D341Med (cell line): ENCODE results near the gene GVQW3.
"Not testable (repeated sequence)": the region's sequence is repeated elsewhere in the genome, so short reads cannot be mapped to it uniquely, and the experiment has no call there.

Experiments
- DNase-seq: peaks from one replicate; pipeline ENCODE4 v3.0.0; 2012; ENCODE audit warnings: low spot score

The GVQW3 gene

DNA sequence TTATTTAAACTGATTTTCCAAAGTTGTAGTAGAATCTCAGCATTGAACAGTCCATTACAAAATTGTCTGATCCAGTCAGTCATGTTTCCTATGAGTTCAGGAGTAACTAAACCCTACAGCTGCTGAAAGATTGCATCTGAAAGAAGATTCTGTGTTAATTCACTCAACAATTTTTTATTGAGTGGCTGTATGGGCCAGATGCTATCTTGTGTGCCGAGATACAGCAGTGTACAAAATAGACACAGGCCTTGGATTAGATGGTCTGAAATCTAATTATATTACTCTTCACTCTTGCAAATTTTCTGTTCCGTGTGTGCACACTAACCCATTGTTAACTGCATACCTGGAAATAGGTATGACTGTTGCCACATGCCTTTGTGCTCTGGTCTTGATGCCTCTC lies 7.3 kb downstream of the GVQW3 start:
- DNase-seq: no peak

DNA sequence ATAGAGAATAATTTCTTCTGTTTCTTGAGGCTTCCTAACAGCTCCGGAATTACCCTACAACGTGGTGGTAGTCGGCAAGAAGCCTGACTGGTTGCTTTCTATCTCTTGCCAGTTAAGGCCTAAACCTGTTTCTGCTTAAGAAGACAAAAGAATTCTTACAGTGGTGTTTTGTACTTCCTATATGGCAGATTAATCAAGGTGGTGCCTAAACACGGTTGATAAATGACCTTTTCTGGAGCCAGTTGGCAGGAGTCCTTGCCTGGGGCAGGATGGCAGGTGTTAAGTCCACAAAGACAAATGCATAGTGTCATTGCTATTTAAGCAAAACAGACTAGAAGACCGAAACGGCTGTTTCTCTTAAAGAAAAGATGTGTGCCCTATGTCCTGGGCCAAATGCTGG lies 9.9 kb downstream of the GVQW3 start:
- DNase-seq: no peak

DNA sequence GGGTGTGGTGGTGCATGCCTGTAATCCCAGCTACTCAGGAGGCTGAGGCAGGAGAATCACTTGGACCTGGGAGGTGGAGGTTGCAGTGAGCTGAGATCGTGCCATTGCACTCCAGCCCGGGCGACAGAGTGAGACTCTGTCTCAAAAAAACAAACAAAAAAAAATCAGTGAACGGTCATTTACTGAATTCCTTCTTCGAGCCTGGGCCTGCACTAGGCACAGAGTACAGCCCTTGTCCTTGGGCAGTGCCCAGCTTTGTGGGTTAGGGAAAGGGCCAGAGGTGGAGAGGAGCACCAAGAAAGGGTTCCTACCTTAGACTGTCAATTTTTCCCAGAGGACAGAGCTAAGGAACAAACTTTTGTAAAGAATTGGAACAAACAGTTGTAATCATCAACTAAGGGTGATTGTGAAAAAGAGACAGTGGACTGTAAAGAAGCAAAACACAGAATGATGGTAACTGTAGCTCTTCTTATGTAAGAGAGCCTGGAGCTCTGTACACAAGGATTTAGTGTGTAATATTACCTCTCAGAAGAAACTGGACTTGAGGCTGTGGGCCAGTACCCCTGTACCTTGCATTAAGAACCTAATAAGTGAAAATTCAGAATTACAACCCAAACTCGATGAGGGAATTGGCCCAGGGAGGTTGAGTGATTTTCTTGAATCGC lies 10.8 kb downstream of the GVQW3 start:
- no peak for DNase-seq

- no peak for DNase-seq
These were observed 11.7 kb downstream of the GVQW3 start for GRCh38 chr11:76392870-76393269.

- no peak for DNase-seq
These were observed 13.3 kb downstream of the GVQW3 start for GRCh38 chr11:76394411-76394810.

- no peak for DNase-seq
These were observed 14.2 kb downstream of the GVQW3 start for GRCh38 chr11:76395296-76395695.

- DNase-seq: no peak
These were observed 16.3 kb downstream of the GVQW3 start for GRCh38 chr11:76397383-76397782.

DNA sequence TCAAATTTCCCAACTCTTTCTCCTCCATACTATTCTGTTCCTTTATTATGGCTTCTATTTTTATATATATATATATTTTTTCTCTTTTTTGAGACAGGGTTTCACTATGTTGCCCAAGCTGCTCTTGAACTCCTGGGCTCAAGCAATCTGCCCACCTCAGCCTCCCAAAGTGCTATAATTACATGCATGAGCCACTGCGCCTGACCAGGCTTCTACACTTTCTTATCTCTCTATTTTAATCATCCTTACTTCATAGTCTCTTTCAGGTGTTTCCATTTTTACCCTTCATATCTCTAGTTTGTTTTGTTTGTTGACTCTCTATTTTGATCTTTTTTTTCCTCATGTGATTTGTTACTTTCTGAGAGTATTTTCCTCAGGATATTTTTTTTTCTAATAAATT lies 19.8 kb downstream of the GVQW3 start:
- DNase-seq: no peak

- DNase-seq: not testable (repeated sequence)
These were observed 20.4 kb downstream of the GVQW3 start for GRCh38 chr11:76401484-76401883.

GRCh38 chr11:76406359-76406758 lies 25.2 kb downstream of the GVQW3 start:
- DNase-seq: no peak

DNA sequence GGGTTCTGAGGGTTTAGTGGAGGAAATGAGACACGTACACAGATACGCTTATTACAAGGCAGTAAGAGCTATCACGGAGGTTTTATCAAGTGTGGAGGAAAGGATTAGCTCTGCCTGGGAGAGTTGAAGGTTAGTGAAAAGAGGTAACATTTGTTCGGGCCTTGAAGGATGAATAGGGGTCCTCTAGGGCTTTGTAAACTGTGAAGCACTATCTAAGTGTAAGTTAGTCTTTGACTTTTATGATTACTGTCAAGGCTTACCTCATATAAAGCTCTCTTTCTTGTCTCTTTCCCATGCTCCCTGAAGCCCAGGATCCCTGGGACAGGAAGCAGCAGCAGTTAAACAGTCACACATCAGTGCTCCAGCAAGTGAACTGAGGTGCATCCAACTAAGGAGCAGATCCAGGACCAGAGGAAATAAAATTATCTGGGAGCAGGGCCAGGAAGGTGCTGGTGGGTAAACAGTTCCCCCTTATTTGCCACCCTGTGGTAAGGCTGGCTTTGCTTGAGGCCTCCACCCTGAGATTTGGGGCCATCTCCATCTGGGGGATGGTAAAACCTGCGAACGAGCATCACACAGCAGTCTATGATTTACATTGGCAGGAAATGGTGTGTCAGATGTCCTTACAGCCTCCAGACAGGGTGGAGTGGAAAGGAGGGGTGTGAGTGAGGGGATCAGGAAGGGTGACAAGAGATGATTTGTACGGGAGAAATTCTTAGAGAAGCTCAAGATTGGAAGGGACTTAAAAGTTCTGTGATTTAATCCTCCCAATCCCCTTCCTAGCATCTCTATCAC lies 27.2 kb downstream of the GVQW3 start:
- DNase-seq: no peak

- no peak for DNase-seq
These were observed 29.8 kb downstream of the GVQW3 start for GRCh38 chr11:76410851-76411357.

GRCh38 chr11:76415073-76415472 lies 34.0 kb downstream of the GVQW3 start:
- DNase-seq: no peak

- DNase-seq: peak; percentile 57
These were observed 38.8 kb downstream of the GVQW3 start for GRCh38 chr11:76419896-76420295.

- no peak for DNase-seq
These were observed 43.3 kb downstream of the GVQW3 start for GRCh38 chr11:76424379-76424778.

DNA sequence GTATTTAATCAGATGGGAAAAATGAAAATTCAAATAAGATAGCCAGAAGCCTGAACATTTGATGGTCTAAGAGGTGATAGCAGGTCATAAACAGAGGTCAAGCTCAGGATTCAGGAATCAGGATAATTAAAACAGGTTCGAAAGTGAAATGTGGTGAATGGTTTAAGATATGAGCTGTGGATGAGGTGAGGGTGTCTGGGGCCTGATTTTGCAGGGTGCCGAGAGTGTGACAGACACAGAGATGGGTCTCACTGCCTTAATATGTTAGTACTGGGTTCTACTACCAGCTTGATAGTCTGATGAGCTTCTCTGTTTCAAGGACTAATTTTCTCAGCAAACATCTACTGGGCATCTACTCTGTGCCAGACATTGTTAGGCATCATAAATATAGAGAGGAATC lies 43.8 kb downstream of the GVQW3 start:
- no peak for DNase-seq

DNA sequence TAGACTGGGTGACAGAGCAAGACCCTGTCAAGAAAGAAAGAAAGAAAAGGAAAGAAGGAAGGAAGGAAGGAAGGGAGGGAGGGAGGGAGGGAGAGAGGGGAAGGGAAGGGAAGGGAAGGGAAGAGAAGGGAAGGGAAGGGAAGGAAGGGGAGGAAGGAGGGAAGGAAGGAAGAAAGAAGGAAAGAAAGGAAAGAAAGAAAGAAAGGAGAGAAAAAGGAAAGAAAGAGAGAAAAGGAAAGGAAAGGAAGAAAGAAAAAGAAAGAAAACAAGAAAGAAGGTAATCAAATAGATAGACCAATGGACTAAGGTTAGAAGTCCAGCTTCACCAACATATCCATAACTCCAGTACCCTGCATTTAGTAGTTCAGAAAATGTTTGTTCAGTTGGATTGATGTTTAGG lies 45.5 kb downstream of the GVQW3 start:
- DNase-seq: no peak

DNA sequence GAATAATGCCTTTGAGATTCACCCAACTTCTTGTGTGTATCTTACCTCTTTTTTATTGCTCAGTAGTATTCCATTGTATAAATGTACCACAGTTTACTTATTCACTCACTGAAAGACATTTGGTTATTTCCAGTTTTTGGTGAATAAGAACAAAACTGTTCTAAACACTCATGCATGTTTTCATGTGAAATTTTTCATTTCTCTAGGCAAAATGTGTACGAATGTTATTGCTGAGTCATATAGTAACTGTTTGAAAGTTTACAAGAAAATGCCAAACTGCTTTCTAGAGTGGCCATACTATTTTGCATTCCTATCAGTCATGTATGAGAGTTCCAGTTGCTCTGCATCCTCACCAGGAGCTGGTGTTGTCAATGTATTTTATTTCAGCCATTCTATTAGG lies 54.9 kb downstream of the GVQW3 start:
- no peak for DNase-seq

- no peak for DNase-seq
These were observed 62.3 kb downstream of the GVQW3 start for GRCh38 chr11:76443268-76443980.

DNA sequence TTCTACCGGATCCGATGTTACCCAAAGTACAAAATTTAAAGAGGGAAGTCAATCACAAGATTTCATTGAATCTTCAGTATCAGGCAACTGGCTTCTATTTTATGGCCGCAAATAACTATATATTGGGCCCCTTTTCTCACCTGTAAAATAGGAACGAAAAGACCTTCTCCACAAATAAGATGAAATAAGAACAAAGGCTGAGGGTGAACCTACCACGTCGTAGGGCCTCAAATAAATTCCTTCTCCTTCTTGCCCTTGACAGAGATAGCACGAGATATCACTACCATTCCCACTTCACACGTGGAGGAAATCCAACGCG lies 62.9 kb downstream of the GVQW3 start:
- DNase-seq: no peak

- peak; percentile 94 for DNase-seq
These were observed 63.4 kb downstream of the GVQW3 start, which contains the start of gene EMSY for GRCh38 chr11:76444384-76445120. Gene EMSY, plus strand, starts transcription at chr11:76445018. Its CDS starts 1,921 bp downstream, at chr11:76446939.
